PC-3 (cell line): ENCODE results near the gene CXCL11.

Experiments used
- CTCF ChIP-seq: fragments of 300-600 bp; sonication (generic); conservative IDR thresholded peaks from 2 replicates; pipeline ENCODE4 v1.5.1; 2017; ENCODE audit warnings: antibody characterized with exemption, low read depth, mild to moderate bottlenecking, low read length
- EZH2 ChIP-seq: fragments of 300-600 bp; sonication (generic); IDR thresholded peaks from one replicate; pipeline ENCODE4 v1.6.1; 2017; ENCODE audit warnings: antibody characterized with exemption, mild to moderate bottlenecking, low read length; ENCODE audit not compliant: unreplicated experiment
- EZH2phosphoT487 ChIP-seq: fragments of 300-600 bp; sonication (generic); IDR thresholded peaks from 2 replicates; pipeline ENCODE4 v1.6.1; 2018; ENCODE audit warnings: mild to moderate bottlenecking, antibody characterized with exemption, low read length, borderline replicate concordance

GRCh38 chr4:76067652-76068286, 31.9 kb upstream of the CXCL11 start:
- TF ChIP-seq EZH2phosphoT487 (no peak), EZH2 (no peak), CTCF (peak; percentile 80)
